Stimulated activated CD8-positive, alpha-beta memory T cell treated with anti-CD3 and anti-CD28 coated beads, Interleukin-7, amount 100 ng/mL, for 24 hours (primary cell): ENCODE data around the gene SPSB4.

ENCODE experiments used
- DNase-seq: peaks from one replicate; pipeline ENCODE4 v3.0.0-alpha.2; 2020; ENCODE audit warnings: low read depth

The SPSB4 gene

GRCh38 chr3:141152801-141153678 is 101.9 kb downstream of the SPSB4 start:
- no peak for DNase-seq

DNA sequence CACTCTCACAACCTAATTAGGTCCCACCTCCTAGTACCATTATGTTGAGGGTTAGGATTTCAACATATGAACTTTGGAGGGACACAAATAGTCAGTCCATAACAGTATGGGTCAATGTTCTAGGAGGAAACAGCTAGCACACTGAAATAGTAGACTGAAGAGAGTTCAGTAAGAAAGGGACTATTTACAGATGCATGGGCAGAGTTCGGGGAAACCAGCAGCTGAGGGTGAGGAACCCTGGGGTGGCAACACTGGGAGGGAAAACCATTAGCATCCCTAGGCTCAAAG is 102.5 kb downstream of the SPSB4 start:
- DNase-seq: no peak

DNA sequence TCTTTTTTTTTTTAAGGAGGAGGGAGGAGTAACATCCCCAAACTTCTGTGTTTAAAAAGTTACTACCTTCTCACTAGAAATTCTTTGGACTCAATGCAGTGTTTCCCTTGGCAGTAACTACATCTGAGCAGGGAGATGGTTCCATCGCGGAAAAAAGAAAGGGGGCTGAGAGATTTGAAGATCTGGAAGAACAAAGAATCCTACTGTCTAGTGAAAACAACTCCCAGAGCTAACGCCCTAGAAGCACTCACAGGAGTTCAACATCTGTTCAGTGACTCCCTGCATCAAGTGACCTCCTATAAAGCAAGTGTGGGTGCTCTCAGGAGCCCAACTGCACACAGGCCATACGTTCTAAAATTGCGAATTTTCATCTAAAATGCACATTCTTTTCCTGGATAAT is 113.7 kb downstream of the SPSB4 start:
- DNase-seq: no peak

GRCh38 chr3:141167681-141168080 is 116.5 kb downstream of the SPSB4 start:
- no peak for DNase-seq

DNA sequence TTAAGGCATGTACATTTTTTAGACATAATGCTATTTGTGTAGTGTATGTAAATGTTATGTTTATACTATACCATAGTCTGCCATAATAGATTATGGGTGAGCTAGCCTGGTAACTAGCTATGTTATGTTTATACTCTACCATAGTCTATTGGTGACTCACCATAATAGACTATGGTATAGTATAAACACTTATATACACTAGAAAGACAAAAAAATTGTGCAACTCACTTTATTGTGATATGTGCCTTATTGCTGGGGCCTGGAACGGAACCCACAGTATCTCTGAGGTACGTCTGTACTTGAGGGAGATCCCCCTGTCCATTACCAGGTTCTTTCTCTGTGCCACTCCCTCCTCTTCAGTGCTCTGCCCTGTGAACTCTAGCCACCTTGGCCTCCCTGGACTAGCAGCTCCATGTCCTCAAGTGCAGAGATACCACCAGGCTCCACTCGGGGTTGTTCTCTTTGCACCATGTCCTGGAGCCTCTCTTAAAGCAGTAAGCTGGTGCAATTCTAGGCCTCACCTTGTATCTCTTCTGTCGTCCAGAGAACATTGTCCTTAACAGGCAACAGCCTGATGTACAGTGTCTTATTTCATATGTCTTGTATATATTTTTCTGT is 119.6 kb downstream of the SPSB4 start:
- no peak for DNase-seq

- no peak for DNase-seq
Observed at GRCh38 chr3:141174674-141175073, 123.5 kb downstream of the SPSB4 start.

DNA sequence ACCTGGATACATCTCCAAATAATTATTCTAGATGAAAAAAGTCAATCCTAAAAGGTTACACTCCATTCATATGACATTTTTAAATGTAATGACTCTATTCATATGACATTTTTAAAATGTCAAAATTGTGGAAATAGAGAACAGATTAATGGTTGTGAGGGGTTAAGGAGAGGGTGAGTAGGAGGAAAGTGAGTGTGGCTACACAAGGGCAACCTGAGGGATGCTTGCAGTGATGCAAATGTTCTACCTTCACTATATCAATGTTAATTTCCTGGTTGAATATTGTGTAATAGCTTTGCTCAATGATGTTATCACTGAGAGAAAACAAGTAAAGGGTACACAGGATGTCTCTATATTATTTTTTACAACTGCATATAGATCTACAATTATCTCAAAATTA is 125.6 kb downstream of the SPSB4 start:
- no peak for DNase-seq

GRCh38 chr3:141178026-141178425 is 126.9 kb downstream of the SPSB4 start:
- no peak for DNase-seq

- DNase-seq: no peak
Observed at GRCh38 chr3:141178551-141178950, 127.4 kb downstream of the SPSB4 start.

- no peak for DNase-seq
Observed at GRCh38 chr3:141179983-141180382, 128.8 kb downstream of the SPSB4 start.

- no peak for DNase-seq
Observed at GRCh38 chr3:141181196-141181595, 130.0 kb downstream of the SPSB4 start.

- DNase-seq: no peak
Observed at GRCh38 chr3:141181819-141182218, 130.7 kb downstream of the SPSB4 start.

GRCh38 chr3:141183606-141184005 is 132.5 kb downstream of the SPSB4 start:
- DNase-seq: no peak

DNA sequence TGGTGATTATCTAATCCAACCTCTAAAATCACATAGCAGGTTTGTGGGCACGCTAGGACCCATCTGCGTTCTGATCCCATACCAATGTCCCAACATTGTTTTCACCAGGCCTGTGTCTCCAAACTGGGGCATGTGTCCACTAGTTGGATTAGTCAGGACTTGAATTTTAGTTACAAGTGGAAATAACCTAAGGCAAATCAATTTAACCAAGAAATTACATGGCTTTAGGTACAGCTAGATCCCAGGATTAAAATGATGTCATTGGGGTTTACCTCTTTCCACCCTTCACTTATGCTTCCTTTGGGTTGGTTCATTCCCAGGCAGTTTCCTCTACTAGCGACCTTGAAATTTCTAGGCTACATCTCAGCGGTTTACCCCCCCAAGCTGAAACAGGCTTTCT is 133.3 kb downstream of the SPSB4 start:
- DNase-seq: no peak

DNA sequence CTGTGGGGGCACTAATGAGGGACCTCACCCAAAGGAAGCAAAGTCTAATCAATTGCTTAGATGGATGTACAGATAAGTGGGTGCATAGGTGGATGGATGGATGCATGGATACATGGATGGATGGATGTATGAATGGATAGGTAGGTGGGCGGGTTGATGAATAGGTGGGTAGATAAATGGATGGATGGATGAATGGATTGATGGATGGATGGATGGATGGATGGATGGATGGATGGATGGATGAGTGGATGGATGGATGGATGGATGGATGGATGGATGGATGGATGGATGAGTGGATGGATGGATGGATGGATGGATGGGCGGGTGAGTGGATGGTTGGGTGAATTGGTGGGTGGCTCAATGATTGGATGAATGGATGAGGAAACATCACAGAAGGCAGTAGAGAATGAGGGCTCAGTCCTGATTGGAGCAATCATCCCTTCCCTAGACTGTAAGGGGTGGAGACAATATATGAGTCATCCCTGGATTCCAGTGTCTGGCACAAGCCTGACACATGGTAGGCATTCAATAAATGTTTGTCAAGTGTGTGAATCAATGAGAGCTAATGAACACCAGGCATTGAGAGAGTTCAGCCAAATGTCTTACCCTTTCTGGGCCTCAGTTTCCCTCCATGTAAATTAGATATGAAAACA is 140.1 kb downstream of the SPSB4 start:
- no peak for DNase-seq

DNA sequence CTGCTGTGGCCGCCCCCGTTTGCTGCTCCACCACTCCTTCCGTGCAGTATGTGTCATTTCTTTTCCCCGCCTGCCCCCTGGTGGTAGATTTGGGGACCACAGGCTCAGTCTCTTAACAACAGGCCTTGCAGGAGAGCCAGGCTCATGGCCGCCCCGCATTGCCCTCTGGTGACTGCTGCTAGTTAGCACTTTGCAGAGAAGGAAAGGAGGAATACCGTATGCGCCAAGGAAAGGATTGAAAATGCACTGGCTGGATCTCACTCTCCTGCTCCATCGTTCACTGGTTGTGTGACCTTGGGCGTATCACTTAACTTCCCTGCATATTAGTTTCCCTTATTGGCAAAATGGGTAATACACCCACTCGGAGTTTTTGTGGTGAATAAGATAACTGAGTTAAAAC is 141.2 kb downstream of the SPSB4 start:
- DNase-seq: peak; percentile 99

- DNase-seq: no peak
Observed at GRCh38 chr3:141193066-141193830, 142.1 kb downstream of the SPSB4 start.
